Measurements from ENCODE around the gene SURF6.

Gene SURF6

DNA sequence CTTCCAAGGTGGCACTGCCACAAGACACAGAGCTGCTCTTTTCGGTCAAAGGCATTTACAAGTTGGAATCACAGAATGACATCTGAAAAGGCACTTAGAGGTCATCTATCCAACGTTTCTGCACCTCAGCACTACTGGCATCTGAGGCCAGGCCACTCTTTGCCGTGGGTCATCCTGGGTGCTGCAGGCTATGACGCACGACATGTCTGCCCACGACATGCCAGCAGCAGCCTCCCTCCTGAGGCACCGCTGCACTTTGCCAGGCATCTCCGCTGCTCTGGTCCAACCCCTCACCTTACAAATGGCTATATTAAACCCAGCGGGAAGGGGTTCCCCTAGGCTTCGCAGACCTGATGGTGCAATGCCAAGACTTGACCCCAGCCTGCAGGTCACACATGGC is 31.8 kb upstream of the SURF6 start:
- DNase-seq: no peak

DNA sequence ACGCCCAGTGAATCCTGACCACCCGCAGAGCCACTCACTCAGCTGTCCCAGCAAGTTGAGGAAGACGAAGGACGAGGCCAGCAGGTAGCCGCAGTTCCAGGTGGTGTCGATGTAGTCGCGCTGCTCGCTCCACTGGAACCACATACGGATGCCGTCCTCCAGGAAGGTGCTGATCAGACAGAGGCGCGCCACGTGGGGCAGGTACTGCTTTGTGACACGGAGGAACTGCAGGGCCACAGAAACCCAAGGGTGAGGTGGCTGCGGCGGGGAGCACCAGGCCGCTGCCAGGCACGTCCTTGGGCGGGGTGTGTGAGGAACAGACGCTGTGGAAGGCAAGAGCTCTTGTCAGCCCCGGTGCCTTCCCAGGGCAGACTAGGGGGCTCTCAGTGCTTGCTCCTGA is 31.2 kb upstream of the SURF6 start:
- DNase-seq: no peak

DNA sequence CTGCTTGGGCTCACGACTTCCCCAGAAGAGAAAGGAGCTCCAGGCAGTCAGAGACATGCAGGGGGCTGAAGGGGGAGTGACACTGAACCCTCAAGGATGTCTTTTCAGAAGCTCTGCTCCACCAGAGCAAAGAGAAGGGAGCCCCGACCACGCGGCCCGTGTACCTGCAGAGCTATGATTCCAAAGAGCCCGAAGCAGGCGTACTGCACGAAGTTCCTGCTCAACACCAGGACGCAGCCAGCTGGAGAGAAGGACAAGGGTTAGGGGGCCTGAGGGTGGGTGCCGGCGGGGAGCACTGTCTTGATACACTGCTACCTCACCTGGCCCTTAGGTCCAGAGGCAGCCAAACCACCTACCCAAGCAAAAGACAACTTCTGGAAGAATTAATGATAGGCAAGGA is 30.4 kb upstream of the SURF6 start:
- DNase-seq: no peak

GRCh38 chr9:133362359-133363044 is 26.5 kb upstream of the SURF6 start:
- no peak for DNase-seq

GRCh38 chr9:133361507-133362092 is 25.6 kb upstream of the SURF6 start:
- DNase-seq: no peak

DNA sequence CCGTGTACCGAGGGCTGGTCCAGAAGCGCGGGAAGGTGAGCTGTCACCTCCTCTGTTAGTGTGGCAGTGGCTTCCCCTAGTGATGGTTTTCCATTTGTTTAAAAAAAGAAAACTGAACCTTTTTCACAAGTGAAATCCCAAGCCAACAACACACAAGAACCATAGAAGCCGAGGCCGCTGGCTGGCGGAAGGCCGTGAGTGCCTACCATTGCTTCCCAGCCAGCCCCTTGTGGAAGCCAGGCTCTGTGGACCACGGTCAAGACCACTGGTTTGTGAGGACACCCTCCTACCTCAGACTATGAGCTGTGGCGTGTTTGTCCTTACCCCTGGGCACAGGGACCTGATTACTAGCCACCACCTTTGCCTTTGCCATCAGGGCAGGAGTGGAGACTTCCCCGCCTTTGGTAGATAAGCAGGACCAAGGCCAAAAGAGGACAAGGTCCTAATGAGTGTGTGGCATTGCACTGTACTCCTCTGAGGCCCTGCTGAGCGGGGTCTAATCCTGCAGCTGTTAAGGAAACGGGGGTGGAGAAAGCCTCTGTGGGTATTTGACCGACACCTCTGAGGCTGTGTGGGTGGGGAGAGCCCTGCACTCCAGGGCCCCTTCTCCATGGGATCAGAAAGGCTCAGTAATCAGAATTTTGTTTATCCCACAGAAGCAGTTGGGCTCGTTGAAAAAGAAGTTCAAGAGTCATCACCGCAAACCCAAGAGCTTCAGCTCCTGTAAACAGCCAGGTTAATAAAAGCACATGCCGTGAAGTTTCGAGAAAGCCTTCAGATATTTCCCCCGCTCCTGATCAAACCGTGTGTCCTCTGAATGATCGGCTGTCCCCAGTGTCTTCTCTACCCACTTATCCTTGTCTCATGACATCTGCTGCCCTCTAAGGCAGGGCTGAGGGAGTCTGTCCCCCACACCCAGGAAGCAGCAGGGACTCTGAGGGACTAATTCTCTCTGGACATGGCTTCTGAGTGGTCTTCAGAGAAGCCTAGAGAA is 24.7 kb upstream of the SURF6 start:
- DNase-seq: no peak

GRCh38 chr9:133359399-133360175 is 23.6 kb upstream of the SURF6 start:
- no peak for DNase-seq

DNA sequence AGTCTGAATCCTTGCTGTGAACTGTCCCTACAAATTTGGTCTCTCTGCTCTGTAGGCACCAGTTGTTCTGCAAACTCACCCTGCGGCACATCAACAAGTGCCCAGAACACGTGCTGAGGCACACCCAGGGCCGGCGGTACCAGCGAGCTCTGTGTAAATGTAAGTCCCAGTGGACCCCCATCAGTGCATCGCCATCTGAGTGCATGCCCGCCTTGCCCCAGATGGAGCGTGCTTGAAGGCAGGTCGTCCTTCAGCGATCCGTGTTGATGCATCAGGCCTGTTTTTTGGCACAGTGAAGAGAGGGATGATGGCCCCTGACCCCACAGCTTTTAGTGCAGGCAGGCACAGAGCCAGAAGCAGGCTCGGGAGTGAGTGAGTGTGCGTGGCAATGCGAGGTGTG is 21.7 kb upstream of the SURF6 start:
- DNase-seq: no peak

GRCh38 chr9:133356391-133357091 is 20.6 kb upstream of the SURF6 start, which contains the start of the genes SURF1 and SURF2:
Gene SURF1, minus strand, starts transcription at chr9:133356487. Its CDS starts 34 bp downstream, at chr9:133356453.
Gene SURF2, plus strand, starts transcription at chr9:133356550. Its CDS starts 43 bp downstream, at chr9:133356593.
- DNase-seq: no peak

DNA sequence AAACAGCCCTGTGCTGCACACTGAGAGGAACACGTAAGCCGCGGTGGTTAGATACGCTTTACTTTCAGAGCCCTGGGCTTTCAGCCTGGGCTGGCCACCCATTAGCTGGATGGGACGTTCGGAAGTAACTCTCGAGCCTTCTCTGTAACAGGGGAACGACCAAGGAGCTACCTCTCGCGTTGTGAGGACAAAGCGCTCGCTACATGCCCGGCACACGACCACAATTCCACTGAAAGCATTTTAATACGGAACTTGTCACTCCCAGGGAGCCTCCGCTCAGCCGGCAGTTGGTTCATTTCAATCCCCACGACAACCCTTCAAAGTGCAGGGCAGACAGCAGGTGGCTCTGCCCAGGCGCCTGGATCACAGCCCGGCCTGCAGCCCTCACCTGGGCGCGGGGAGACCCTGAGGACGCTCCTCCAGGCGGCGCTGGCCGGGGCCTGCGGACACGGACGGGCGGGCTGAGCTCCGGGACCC is 19.9 kb upstream of the SURF6 start:
- DNase-seq: no peak

DNA sequence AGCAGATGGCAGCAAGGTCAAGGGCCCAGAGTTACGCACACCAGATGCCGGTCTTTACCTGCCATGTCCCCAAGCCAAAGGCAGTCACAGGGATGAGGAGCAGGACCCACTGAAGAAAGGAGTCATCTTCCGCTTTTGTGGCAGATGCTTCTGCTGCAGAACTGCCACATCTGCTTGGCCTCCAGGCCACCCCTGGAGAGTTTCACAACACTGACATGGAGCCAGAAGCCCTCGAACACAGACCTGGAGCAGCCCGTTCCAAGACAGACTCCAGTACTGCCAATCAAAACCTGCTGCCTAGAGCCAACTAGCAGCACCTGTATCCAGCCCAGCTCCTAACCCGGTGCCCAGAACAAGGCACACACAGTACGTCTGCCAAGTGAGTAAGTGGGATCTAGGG is 18.8 kb upstream of the SURF6 start:
- no peak for DNase-seq

DNA sequence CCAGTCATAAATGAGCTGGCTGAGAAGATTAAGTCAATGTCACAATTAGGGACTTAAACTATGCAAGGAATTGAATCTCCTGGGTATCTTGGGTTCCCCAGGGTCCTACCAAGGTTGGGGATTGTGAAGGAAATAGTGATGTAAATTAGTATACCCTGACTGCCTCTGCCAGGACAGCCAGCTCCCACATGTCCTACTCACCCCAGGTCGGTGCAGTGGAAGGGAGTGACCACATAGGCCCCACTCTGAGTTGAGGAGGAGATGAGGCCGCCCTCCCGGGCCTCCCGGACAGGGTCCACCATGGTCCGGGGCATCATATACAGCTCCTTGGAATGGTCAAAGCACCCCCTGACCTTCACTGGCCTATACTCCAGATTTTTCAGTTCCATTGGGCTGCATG is 17.6 kb upstream of the SURF6 start:
- DNase-seq: no peak

DNA sequence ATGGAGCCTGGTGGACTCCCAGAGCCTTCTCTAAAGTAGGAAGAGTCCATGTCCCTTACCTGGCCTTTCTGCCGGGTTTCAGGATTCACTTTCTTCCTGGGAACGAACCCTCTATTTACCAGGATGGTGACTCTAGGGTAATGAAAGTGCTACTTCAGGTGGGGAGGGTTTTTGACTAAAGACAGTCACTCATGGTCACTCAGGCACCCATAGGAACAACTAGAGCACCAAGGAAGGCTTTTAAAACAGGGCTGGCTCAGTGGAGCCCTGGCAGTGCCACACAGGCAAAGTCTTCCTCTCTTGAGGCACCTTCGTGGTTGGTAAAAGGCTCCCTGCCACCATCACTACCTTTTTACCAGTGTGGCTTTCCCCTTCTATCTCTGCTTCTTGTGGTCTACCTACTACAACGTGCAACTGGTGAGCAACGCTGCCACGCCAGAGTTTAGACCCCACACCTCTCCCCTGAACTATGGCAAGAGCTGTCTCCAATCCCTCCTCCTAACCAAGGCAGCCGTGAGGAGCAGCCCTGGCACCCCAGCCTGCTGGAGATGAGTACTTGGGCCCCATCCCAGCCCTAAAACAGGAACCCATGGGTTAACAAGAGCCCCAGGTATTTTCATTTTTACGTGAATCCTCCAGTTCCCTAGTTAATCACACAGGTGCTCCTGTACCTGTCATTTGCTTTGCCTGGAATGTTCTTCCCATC is 16.8 kb upstream of the SURF6 start:
- DNase-seq: no peak

DNA sequence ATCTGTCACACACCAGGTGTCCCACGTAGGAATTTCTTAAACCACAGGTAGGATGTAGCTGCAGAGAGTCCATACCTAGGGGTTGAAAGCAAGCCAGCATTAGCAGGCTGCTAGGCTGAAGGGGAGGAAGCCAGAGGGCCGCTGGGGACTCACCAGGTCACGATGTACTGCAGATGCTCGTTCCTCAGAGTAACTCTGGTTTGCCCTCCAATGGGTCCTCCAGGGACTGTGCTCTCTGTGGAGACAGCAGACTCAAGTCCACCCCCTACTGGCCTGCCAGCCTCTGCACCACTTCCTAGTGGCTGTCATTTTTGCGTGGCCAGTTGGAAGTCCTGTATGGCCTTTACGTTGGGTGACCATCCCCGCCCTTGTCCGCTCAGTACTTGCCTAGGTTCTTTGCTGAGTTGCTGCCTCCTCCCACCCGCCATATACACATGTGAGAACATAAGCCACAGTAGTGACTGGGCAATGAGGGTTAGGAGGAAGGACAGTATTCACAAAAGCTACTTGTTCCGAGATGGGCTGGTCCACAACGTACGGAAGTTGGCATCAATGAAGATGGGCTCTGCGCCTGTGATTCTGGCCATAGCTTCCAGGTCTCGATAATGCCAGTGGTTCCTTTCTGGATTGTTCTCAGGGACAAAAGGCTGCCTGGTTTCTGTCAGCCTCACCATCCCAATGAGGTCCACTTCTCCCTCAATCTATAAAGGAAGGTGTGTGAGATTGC is 16.1 kb upstream of the SURF6 start:
- DNase-seq: no peak

DNA sequence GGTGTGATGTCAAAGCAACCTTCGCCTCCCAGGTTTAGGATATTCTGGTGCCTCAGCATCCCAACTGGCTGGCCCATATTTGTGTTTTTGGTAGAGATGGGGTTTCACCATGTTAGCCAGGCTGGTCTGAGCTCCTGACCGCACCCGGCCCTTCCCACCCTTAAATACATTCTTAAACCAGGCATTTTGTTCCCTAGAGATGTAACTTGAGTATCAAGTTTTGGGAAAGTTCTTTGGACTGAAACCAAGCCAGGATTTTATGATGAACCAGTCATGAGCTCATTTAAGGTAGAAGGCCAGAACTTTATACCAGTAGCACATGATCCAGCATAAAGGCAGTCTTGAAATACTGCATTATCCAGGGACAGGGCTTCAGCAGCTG is 15.5 kb upstream of the SURF6 start:
- DNase-seq: no peak

DNA sequence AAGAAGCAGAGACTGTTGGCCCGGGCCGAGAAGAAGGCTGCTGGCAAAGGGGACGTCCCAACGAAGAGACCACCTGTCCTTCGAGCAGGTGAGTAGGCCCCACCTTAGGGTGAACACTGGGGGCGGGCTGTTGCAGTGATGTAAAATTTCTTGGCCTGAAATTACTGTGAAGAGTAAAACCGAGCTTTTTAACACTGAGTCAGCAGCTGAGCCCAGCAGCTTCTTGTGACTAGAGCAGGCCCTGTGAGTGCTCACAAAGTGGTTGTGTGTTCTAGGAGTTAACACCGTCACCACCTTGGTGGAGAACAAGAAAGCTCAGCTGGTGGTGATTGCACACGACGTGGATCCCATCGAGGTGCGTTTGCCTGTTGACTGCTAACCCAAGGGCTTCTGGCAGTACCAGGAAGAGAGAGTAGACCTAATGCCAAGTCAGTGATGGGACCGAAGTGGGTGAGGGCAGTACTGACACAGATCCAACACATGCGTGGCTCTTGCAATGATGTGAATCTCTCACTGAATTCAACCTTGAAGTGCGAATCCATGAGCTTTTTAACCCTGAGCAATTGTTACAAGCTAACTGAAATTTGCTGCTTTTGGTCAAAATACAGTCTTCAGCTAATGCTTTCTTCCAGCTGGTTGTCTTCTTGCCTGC is 14.1 kb upstream of the SURF6 start:
- no peak for DNase-seq

- no peak for DNase-seq
These were observed 13.0 kb upstream of the SURF6 start for GRCh38 chr9:133348718-133349573.

- DNase-seq: peak; percentile 96
These were observed 12.2 kb upstream of the SURF6 start, which contains the start of the genes MED22 and RPL7A for GRCh38 chr9:133347985-133348717. Gene MED22, minus strand, starts transcription at chr9:133348131. Its CDS starts 1,469 bp downstream, at chr9:133346662. Gene RPL7A, plus strand, starts transcription at chr9:133348218. Its CDS starts 26 bp downstream, at chr9:133348244.

All from NCI-H524 treated with DMSO at 0.1 percent for 48 hours (cell line).